H1 (cell line): ENCODE measurements around the gene GLP1R. TPM values are rescaled to one million over a fixed set of nuclear protein-coding genes. Genes with fewer than 3 reads are reported as not detected.

ENCODE experiments used
- CTCF ChIA-PET: fragments of 300-600 bp; sonication (Branson Sonifier 250); formaldehyde crosslinking; loops from one replicate; lab custom pipeline; 2021; ENCODE audit not compliant: partially characterized antibody; lab: Charles Lee
- POLR2A ChIA-PET: fragments of 300-600 bp; sonication (Branson Sonifier 250); formaldehyde crosslinking; loops from one replicate; lab custom pipeline; 2021; ENCODE audit warnings: inconsistent platforms; ENCODE audit not compliant: partially characterized antibody; lab: Charles Lee
- DNase-seq, 2 experiments: peaks; one replicate each; pipeline versions ENCODE4 v3.0.0 to v3.0.0-alpha.2; 2010 to 2022; ENCODE audit warnings: low spot score in 2 of 2, low read depth in 1 of 2, mixed read lengths in 1 of 2
- FAIRE-seq: peaks from 2 replicates; lab custom pipeline; 2011; peaks lifted over from hg19 to GRCh38; lab: Jason Lieb, UNC
- H2AFZ ChIP-seq: 2 replicates; pipeline ENCODE4 v1.8.1; 2012; ENCODE audit warnings: low read length, inconsistent platforms
- H2AK5ac ChIP-seq: 2 replicates; pipeline ENCODE4 v1.6.1; 2013; ENCODE audit warnings: low read depth, low read length
- H2BK120ac ChIP-seq: replicated peaks from 2 replicates; pipeline ENCODE3; 2013; ENCODE audit warnings: low read depth, low read length, inconsistent platforms
- H2BK12ac ChIP-seq: 2 replicates; pipeline ENCODE4 v1.6.1; 2013; ENCODE audit warnings: low read depth, low read length
- H2BK15ac ChIP-seq: 2 replicates; pipeline ENCODE4 v1.6.1; 2013; ENCODE audit warnings: low read length
- H2BK20ac ChIP-seq: 2 replicates; pipeline ENCODE4 v1.6.1; 2013; ENCODE audit warnings: low read length
- H2BK5ac ChIP-seq: 2 replicates; pipeline ENCODE4 v1.6.1; 2013; ENCODE audit warnings: low read depth, low read length
- H3K14ac ChIP-seq: 2 replicates; pipeline ENCODE4 v1.6.1; 2013; ENCODE audit warnings: inconsistent platforms; ENCODE audit not compliant: insufficient read length
- H3K18ac ChIP-seq: 2 replicates; pipeline ENCODE4 v1.6.1; 2013; ENCODE audit warnings: low read length; ENCODE audit errors: extremely low read depth
- H3K23ac ChIP-seq: 2 replicates; pipeline ENCODE4 v1.6.1; 2013; ENCODE audit warnings: inconsistent platforms; ENCODE audit not compliant: insufficient read length
- H3K23me2 ChIP-seq: 2 replicates; pipeline ENCODE4 v1.6.1; 2013; ENCODE audit warnings: low read depth, low read length
- H3K27ac ChIP-seq: 2 replicates; pipeline ENCODE4 v1.6.1; 2011; ENCODE audit warnings: low read depth, low read length, inconsistent platforms
- H3K27me3 ChIP-seq, 4 experiments: replicated peaks in 1 of 4; 1 replicate in 1 of 4; 2 replicates in 3 of 4; pipeline versions ENCODE4 v1.6.1 to v1.8.1; 2011 to 2013; ENCODE audit warnings: low read length in 3 of 4, mild to moderate bottlenecking in 3 of 4, inconsistent platforms in 2 of 4, mixed read lengths in 2 of 4, moderate library complexity in 1 of 4; ENCODE audit not compliant: control insufficient read depth in 3 of 4, insufficient read depth in 3 of 4; ENCODE audit errors: extremely low read depth in 1 of 4
- H3K36me3 ChIP-seq, 4 experiments: 2 replicates each; pipeline versions ENCODE4 v1.6.1 to v1.8.1; 2011 to 2013; ENCODE audit warnings: mild to moderate bottlenecking in 4 of 4, low read length in 3 of 4, moderate library complexity in 2 of 4, control low read depth in 1 of 4, inconsistent platforms in 1 of 4; ENCODE audit not compliant: insufficient read depth in 4 of 4, control insufficient read depth in 2 of 4
- H3K4ac ChIP-seq: replicated peaks from 2 replicates; pipeline ENCODE3; 2013; ENCODE audit warnings: low read length, low read depth, mixed read lengths, inconsistent platforms; ENCODE audit not compliant: insufficient read length
- H3K4me1 ChIP-seq, 4 experiments: replicated peaks in 1 of 4; 1 replicate in 1 of 4; 2 replicates in 3 of 4; pipeline versions ENCODE4 v1.6.1 to v1.8.1; 2011 to 2013; ENCODE audit warnings: low read length in 3 of 4, inconsistent platforms in 2 of 4, mixed read lengths in 1 of 4; ENCODE audit not compliant: insufficient read depth in 4 of 4, control insufficient read depth in 3 of 4
- H3K4me2 ChIP-seq, 2 experiments: 2 replicates each; pipeline versions ENCODE4 v1.6.1 to v1.8.1; 2011 to 2013; ENCODE audit warnings: low read depth in 2 of 2, low read length in 2 of 2, control low read depth in 1 of 2, inconsistent platforms in 1 of 2, mild to moderate bottlenecking in 1 of 2; ENCODE audit not compliant: insufficient read depth in 1 of 2
- H3K4me3 ChIP-seq, 4 experiments: fragments of 200-600, 300-600 bp in 1 of 4; sonication (generic), shearing (Covaris generic), sonication (Bioruptor Twin) in 1 of 4; 2 replicates each; pipeline versions ENCODE4 v1.5.1 to v1.8.1; 2011 to 2016; ENCODE audit warnings: low read length in 4 of 4, low read depth in 3 of 4, control low read depth in 2 of 4, inconsistent platforms in 2 of 4, mild to moderate bottlenecking in 2 of 4, mixed read lengths in 1 of 4, moderate library complexity in 1 of 4; ENCODE audit not compliant: insufficient read depth in 2 of 4; ENCODE audit errors: extremely low read depth in 1 of 4
- H3K56ac ChIP-seq: replicated peaks from 2 replicates; pipeline ENCODE3; 2013; ENCODE audit warnings: low read depth, mild to moderate bottlenecking, mixed read lengths, low read length, inconsistent platforms; ENCODE audit not compliant: insufficient read length
- H3K79me1 ChIP-seq: 2 replicates; pipeline ENCODE4 v1.6.1; 2013; ENCODE audit warnings: low read depth, low read length, control low read depth
- H3K79me2 ChIP-seq, 2 experiments: 2 replicates each; pipeline versions ENCODE4 v1.6.1 to v1.8.1; 2012 to 2013; ENCODE audit warnings: low read length in 2 of 2, mild to moderate bottlenecking in 2 of 2, inconsistent platforms in 1 of 2; ENCODE audit not compliant: insufficient read depth in 2 of 2, control insufficient read depth in 1 of 2
- H3K9ac ChIP-seq, 4 experiments: replicated peaks in 1 of 4; 1 replicate in 1 of 4; 2 replicates in 3 of 4; pipeline versions ENCODE4 v1.6.1 to v1.8.1; 2011 to 2013; ENCODE audit warnings: low read depth in 3 of 4, low read length in 3 of 4, control low read depth in 2 of 4, mild to moderate bottlenecking in 2 of 4, moderate library complexity in 2 of 4, inconsistent platforms in 1 of 4; ENCODE audit errors: extremely low read depth in 1 of 4
- H3K9me3 ChIP-seq, 2 experiments: 2 replicates each; pipeline versions ENCODE4 v1.6.1 to v1.8.1; 2012 to 2013; ENCODE audit warnings: mild to moderate bottlenecking in 2 of 2, moderate library complexity in 2 of 2, control low read depth in 1 of 2, inconsistent platforms in 1 of 2, low read depth in 1 of 2, low read length in 1 of 2, mixed read lengths in 1 of 2; ENCODE audit not compliant: insufficient read depth in 2 of 2
- H4K20me1 ChIP-seq, 2 experiments: replicated peaks in 1 of 2; 2 replicates each; pipeline versions ENCODE3 to v1.8.1; 2011 to 2013; ENCODE audit warnings: inconsistent platforms in 2 of 2, low read length in 2 of 2, mild to moderate bottlenecking in 1 of 2; ENCODE audit not compliant: insufficient read depth in 2 of 2, control insufficient read depth in 1 of 2
- H4K5ac ChIP-seq: 2 replicates; pipeline ENCODE4 v1.6.1; 2013; ENCODE audit warnings: low read length, low read depth, mixed read lengths, inconsistent platforms; ENCODE audit not compliant: insufficient read length
- H4K8ac ChIP-seq: 2 replicates; pipeline ENCODE4 v1.8.0; 2013; ENCODE audit warnings: mild to moderate bottlenecking, moderate library complexity, low read length, inconsistent platforms; ENCODE audit not compliant: insufficient read depth; ENCODE audit errors: extremely low read depth
- H4K91ac ChIP-seq: replicated peaks from 2 replicates; pipeline ENCODE3; 2013; ENCODE audit warnings: low read length, mixed read lengths, inconsistent platforms; ENCODE audit not compliant: insufficient read length
- ASH2L ChIP-seq: fragments of 200-600, 300-600 bp; sonication (generic); IDR thresholded peaks from one replicate; pipeline ENCODE4 v1.7.1; 2017; ENCODE audit warnings: low read length
- BCL11A ChIP-seq, 2 experiments: IDR thresholded peaks; one replicate each; pipeline ENCODE4 v1.6.1; 2011; ENCODE audit warnings: low read depth in 2 of 2, low read length in 2 of 2, mild to moderate bottlenecking in 2 of 2
- BRCA1 ChIP-seq: IDR thresholded peaks from 2 replicates; pipeline ENCODE4 v1.6.1; 2012; ENCODE audit warnings: low read depth, low read length, improper control_type of control experiment
- CEBPB ChIP-seq: IDR thresholded peaks from 2 replicates; pipeline ENCODE4 v1.6.1; 2012; ENCODE audit warnings: low read depth, low read length
- EZH2 ChIP-seq: fragments of 200-600 bp; sonication (generic); IDR thresholded peaks from 2 replicates; pipeline ENCODE4 v1.7.1; 2012; ENCODE audit warnings: low read depth, mild to moderate bottlenecking, moderate library complexity, low read length, inconsistent platforms; ENCODE audit not compliant: severe bottlenecking
- JUND ChIP-seq: IDR thresholded peaks from 2 replicates; pipeline ENCODE4 v1.6.1; 2011; ENCODE audit warnings: mild to moderate bottlenecking, improper control_type of control experiment, low read length
- KDM1A ChIP-seq: fragments of 200-600, 300-600 bp; sonication (generic); IDR thresholded peaks from 2 replicates; pipeline ENCODE4 v1.7.1; 2016; ENCODE audit warnings: mild to moderate bottlenecking, low read length, borderline replicate concordance
- MAX ChIP-seq: IDR thresholded peaks from 2 replicates; pipeline ENCODE4 v1.6.1; 2012; ENCODE audit warnings: inconsistent platforms
- POU5F1 ChIP-seq: IDR thresholded peaks from 2 replicates; pipeline ENCODE4 v1.6.1; 2011; ENCODE audit warnings: low read depth, mild to moderate bottlenecking, low read length, moderate library complexity
- RAD21 ChIP-seq, 2 experiments: IDR thresholded peaks in 1 of 2; conservative IDR thresholded peaks in 1 of 2; 2 replicates each; pipeline ENCODE4 v1.6.1; 2011; ENCODE audit warnings: low read depth in 2 of 2, low read length in 2 of 2, improper control_type of control experiment in 1 of 2, inconsistent platforms in 1 of 2, mild to moderate bottlenecking in 1 of 2, moderate library complexity in 1 of 2
- RNF2 ChIP-seq: fragments of 200-900, 300-1000 bp; sonication (generic); IDR thresholded peaks from 2 replicates; pipeline ENCODE4 v1.7.1; 2016; ENCODE audit warnings: borderline replicate concordance, low read depth, mild to moderate bottlenecking, antibody characterized with exemption, low read length; ENCODE audit not compliant: poor library complexity, severe bottlenecking; ENCODE audit errors: missing control alignments
- SIN3A ChIP-seq, 2 experiments: IDR thresholded peaks in 1 of 2; conservative IDR thresholded peaks in 1 of 2; 2 replicates each; pipeline ENCODE4 v1.6.1; 2011 to 2012; ENCODE audit warnings: low read length in 2 of 2, improper control_type of control experiment in 1 of 2, low read depth in 1 of 2, mild to moderate bottlenecking in 1 of 2
- SRF ChIP-seq: IDR thresholded peaks from 2 replicates; pipeline ENCODE4 v1.6.1; 2011; ENCODE audit warnings: mild to moderate bottlenecking, low read depth, low read length, moderate library complexity
- TBP ChIP-seq: IDR thresholded peaks from 2 replicates; pipeline ENCODE4 v1.6.1; 2011; ENCODE audit warnings: low read depth, low read length, improper control_type of control experiment
- WGBS, 2 experiments: shearing (Covaris generic) in 1 of 2; methylation state at CpG; one replicate each; pipeline versions ENCODE4 v1.1.6 to v1.1.7; 2013 to 2015; ENCODE audit warnings: low lambda C conversion rate in 2 of 2, mixed read lengths in 2 of 2, inconsistent platforms in 1 of 2, low coverage in 1 of 2, missing lambda C conversion rate in 1 of 2; ENCODE audit not compliant: insufficient replicate concordance in 2 of 2, insufficient coverage in 1 of 2, insufficient read length in 1 of 2; ENCODE audit errors: extremely low coverage in 1 of 2, missing lambda C conversion rate in 1 of 2; 5-methylcytosine and 5-hydroxymethylcytosine counted together
- polyA plus RNA-seq, 7 experiments: library from polyadenylated mRNA; depleted of rRNA in 3 of 7; stranded (reverse) in 5 of 7; unstranded in 2 of 7; fragments of >200 nt in 5 of 7; fragments of 200-250 nt in 2 of 7; gene quantifications; 1 replicate in 5 of 7; 2 replicates in 1 of 7; 4 replicates in 1 of 7; pipeline versions ENCODE4 v1.2.1 to v1.2.3, GENCODE V29; 2011 to 2013; ENCODE audit warnings: missing spikeins in 2 of 7, mixed read lengths in 2 of 7
- total RNA-seq: library from RNA; stranded (reverse); fragmentation: NEBNext Ultra II Directional; extraction: Animal tissue kit (Norgen Biotek cat#: 25700); gene quantifications from 2 replicates; pipeline ENCODE4 v1.2.1, GENCODE V29; 2021

The GLP1R gene
- total and polyA plus RNA-seq, 2 of the 8 experiments (the other 6 are each of a cell fraction or from before 2014, with no cell fraction given) = 2.6 to 2.7 TPM

GRCh38 chr6:39086711-39087110 is 38.1 kb downstream of the GLP1R start:
- H3K18ac ChIP-seq = no peak overlapping the region
- no peak for TF ChIP-seq SIN3A (conservative IDR thresholded peaks at IDR 0.05 in 1 of 2, IDR thresholded peaks at IDR 0.05 in 1 of 2; ENCODE audit: low read depth in 1 of 2, low read length in 2 of 2)
- TF ChIP-seq RAD21 (IDR thresholded peaks at IDR 0.05 in 1 of 2, conservative IDR thresholded peaks at IDR 0.05 in 1 of 2; ENCODE audit: low read depth in 2 of 2, low read length in 2 of 2) = no peak
- no peak for TF ChIP-seq BCL11A (IDR thresholded peaks at IDR 0.05; ENCODE audit: low read depth in 2 of 2, low read length in 2 of 2)
- no peak for TF ChIP-seq MAX
- TF ChIP-seq TBP = no peak
- no peak for TF ChIP-seq SRF
- TF ChIP-seq ASH2L = no peak
- no peak for TF ChIP-seq EZH2
- TF ChIP-seq RNF2 = no peak
- TF ChIP-seq BRCA1 = no peak
- TF ChIP-seq POU5F1 = no peak
- TF ChIP-seq JUND = no peak
- no peak for TF ChIP-seq KDM1A
- no peak for TF ChIP-seq CEBPB
- H3K4ac ChIP-seq = no peak overlapping the region
- no peak overlapping the region for H2BK15ac ChIP-seq
- no peaks in the 10 kb centered on the region for H3K9me3 ChIP-seq
- no peaks in the 10 kb centered on the region for H3K79me2 ChIP-seq
- no peak overlapping the region for H4K91ac ChIP-seq
- DNase-seq (no peak), FAIRE-seq (no peak)
- H3K36me3 ChIP-seq = no peaks in the 10 kb centered on the region
- H4K20me1 ChIP-seq = no peaks in the 10 kb centered on the region
- H2BK12ac ChIP-seq = no peak overlapping the region
- no peak overlapping the region for H3K4me2 ChIP-seq
- H2BK20ac ChIP-seq = no peak overlapping the region
- peaks cover 8 to 30% (median 14%) of the 10 kb centered on the region in 4 experiments for H3K4me1 ChIP-seq
- H2AFZ ChIP-seq = no peak overlapping the region
- no peaks in the 10 kb centered on the region; the same call in 1 of the 2 replicates for H3K23me2 ChIP-seq
- no peak overlapping the region for H2AK5ac ChIP-seq
- no peak overlapping the region for H3K27ac ChIP-seq
- H2BK5ac ChIP-seq = no peak overlapping the region
- no peak overlapping the region for H3K4me3 ChIP-seq
- no peak overlapping the region for H3K14ac ChIP-seq
- no peaks in the 10 kb centered on the region for H3K79me1 ChIP-seq
- H4K8ac ChIP-seq = no peak overlapping the region
- ChIA-PET CTCF (interaction anchor here (0.7 to 12.5 kb wide), 17 partner anchors 10 to 220 kb away, joined by 3 to 153 read pairs (median 4); no protein-coding TSS in a partner anchor), POLR2A (no interaction called here)
- no peak overlapping the region for H3K9ac ChIP-seq
- H3K23ac ChIP-seq = no peak overlapping the region
- no peak overlapping the region for H2BK120ac ChIP-seq
- WGBS, 2 experiments = 87% methylated on average over 6 of the region's 6 CpGs; no CpG with 5 or more reads in 1 of the 2 experiments
- H4K5ac ChIP-seq = no peak overlapping the region
- no peaks in the 10 kb centered on the region for H3K27me3 ChIP-seq
- no peak overlapping the region for H3K56ac ChIP-seq
